GM18858 (cell line): ENCODE measurements around the gene TUBB.
"Not testable (repeated sequence)": the region's sequence is repeated elsewhere in the genome, so short reads cannot be mapped to it uniquely, and the experiment has no call there.

Experiments used
- ATAC-seq: cut with Tn5 transposase; IDR thresholded peaks from one replicate; pipeline ENCODE4 v1.9.1; 2021; ENCODE audit not compliant: unreplicated experiment

TUBB gene

DNA sequence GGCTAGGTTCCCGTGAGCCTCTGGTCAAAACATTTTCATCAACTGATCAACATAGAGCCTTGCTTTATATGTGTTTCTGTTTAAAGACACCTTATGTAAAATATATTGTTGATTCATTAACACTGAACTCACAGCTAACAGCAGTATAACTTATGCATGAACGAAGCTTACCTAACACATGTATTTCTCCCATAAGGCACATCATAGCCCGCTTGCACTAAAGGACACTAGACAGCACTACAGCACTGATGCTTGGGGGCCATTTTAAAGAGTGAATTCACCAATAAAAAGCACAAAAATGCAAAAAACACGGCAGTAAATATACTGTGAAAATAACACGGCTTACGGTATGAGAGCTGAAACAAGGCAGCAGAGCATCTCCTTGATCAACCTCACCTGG, 18.4 kb downstream of the TUBB start:
- ATAC-seq: no peak

DNA sequence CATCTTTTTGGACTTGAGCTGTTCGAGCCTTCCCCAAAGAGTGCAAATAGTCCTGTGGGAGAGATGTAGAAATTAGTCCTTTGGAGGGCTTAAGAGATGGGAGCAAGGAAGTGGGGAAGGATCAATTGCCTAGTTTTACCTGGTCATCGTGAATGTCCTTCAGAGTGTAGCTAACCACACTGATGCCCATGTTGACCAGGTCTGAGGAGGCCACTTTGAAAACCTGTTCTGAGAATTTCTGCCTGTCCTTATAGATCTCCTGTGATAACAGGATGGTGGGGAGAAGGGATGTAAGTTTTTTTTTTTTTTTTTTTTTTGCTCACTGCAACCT, 20.4 kb downstream of the TUBB start:
- ATAC-seq: no peak

DNA sequence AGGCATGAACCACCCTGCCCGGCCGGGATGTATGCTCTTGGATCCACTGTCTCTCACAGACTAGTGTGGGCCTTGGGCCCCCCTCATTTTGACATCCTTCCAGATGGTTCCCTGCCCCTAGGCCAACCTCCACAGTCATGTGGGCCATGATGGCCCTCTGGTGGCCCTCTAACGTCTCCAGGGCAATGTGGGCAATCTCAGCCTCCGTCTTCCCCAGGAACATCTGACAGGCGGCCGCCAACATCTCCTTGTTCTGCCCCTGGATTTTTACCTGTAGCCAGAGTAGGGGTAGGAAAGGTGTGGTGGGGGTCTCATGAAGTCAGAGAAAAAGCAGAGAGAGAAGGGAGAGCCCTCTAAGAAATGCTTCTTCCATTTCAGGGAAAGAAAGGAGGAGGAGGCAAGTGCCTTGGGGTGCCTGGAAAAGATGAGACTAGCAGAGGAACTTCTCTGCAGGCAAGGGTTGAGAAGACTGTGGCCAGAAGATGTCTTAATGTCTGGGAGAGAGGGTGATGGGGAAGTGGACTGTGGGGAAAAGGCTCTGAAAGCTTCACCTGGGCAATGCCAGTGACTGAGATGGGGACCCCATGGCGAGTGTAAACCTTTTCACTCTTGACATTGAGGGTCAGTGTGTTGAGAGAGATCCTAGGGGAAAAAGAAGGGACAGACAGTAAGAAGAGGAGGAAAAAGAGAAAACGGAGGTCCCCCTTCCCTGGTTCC, 21.1 kb downstream of the TUBB start:
- ATAC-seq: no peak

DNA sequence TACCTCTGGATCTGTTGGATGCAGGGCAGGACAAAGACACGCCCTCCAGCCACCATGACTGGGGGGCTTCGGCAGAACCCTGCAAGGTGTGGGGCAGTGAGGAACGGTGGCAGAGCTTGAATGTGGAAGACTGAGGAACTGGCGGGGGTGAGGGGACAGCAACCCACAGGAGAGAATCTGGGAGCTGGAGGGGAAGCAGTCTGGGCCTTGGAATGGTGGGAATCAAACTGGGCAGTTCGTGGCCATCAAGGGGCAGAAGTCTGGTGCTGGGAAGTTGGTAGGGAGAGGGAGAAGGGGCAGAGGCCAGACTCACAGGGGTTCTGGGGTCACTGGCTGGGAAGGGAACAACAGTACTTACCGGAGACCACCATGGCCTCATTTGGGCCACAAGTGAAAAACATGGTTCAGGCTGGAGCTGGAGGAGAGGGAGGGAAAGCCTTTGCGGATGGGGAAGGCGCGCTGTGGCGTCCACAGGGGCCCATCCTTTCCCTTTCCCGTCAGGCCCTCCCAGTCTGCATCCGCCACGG, 21.7 kb downstream of the TUBB start:
- no peak for ATAC-seq

DNA sequence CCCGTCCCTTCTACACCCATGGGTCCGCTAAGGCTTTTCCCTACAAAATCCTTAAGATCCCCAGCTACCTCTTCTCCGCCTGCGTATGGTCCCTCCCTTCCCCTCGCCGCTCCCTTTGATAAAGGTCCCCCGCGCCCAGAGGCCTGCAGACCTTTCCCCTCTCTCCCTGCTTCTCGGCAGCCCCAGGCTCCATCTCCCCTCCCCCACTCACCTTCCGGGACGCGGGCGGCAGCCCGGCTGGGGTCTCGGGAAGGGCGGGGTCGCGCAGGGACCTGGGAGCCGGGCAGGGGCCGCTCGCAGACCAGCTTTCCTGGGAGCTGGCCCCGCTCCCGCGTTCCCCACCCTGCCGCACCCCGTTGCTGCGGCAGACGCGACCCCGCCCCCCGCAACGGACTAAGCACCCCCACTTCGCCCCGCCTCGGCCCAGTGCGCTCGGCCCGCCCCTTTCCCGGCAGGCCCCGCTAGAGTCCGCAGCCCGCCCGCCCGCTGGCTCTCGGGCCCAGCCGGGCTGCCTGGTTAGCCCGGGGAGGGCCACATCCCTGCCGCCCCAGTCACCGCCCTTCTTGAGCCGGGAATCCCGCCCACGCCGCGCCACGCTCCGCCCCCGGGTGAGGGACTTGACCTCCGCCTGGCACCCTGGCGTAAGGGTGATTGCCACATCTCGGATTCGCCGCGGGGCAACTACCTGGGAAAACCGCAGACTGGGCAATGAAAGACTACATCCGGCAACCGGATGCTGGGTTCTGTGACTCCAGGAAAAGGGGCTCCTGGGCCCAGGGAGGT, 22.4 kb downstream of the TUBB start, which contains the start of gene FLOT1:
Gene FLOT1 (minus strand): TSS at position 372 of the 783 bp plus-strand sequence. CDS start 498 bp downstream, outside the sequence.
- no peak for ATAC-seq

DNA sequence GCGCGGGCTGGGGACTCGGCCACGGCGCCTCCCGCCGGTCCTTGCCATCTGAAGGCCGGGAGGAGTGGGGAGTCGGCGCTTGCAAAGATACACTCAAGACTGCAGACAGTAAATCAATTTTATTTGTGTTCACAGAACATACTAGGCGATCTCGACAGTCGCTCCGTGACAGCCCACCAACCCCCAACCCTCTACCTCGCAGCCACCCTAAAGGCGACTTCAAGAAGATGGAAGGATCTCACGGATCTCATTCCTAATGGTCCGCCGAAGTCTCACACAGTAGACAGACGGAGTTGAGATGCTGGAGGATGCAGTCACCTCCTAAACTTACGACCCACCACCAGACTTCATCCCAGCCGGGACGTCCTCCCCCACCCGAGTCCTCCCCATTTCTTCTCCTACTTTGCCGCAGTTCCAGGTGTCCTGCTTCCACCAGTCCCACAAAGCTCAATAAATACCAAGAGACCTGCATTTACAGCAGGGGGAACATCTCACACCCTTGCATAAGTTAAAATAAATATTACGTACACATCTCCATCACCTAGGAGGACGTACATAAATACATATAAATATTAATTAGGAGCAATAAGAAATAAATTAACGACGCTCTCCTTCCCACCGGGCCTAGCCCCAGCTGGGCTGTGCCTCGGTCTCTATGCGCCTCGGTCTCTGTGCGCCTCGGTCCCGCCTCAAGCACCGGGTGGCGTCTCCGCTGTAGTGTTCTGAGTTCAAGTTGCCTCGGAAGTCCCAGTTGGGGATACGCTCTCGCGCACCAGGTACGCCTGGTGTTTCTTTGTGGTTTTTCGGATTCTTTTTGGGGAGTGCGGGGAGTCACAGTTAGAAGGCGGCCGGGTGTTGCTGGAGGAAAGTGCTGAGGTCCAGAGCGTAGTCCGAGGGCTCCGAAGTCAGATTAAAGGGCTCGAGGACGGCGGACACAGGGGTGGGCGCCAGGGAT, 23.2 kb downstream of the TUBB start:
- no peak for ATAC-seq

DNA sequence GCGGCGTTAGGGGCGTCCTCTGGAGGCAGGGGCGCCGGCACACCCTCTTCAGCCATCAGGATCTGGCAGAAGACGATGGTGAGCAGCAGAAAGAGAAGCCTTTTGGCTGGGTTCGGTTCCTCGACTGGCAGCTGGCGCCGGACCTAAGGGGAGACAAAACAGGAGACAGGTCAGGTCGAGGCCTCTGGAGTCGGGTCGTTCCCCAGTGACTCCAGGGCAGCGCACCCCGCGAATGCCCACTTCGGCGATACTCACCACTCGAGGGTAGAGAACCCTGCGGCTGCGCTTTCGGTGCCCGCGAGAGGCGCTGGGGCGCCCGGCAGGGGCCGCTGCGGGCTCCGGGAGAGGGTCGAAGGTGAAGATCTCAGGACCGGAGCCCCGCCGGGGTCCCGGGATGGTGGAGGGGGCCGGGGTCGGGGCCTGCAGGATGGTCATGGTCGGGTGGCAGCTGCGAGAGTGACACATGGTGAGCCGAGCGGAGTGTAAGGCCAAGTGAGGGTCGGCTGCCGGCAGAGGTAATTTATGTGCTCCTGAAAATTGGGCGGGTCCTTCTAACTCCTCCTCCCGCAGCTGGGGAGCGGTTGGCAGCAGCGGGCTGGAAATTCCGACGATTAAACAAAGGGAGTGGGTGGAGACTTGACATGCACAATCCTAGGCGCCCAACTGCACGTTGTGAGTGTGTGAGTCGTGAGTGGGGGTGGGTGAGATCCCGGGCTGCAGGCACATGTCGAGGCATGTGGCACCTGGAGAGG, 24.1 kb downstream of the TUBB start, which contains the start of gene IER3:
Gene IER3 (minus strand): TSS at position 494 of the 752 bp plus-strand sequence. CDS start 29 bp downstream, at position 465.
- no peak for ATAC-seq

DNA sequence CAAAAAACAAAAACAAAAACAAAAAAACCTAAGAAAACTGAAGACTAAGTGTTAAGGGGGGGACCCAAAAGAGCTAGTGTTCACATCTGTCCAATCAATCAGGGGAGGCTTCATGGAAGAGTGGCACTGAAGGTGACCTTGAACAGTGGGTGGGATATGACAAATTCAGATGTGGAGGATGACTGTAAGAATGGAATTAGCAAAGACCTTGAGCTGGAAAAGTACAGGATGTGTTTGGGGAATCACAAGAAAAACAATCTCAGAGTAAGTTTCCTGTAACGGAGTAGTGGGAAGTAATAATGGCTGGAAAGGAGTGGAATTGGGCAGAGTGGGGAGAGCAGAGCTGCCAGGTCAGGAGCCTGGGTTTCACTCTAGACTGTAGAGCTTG, 27.1 kb downstream of the TUBB start:
- no peak for ATAC-seq

DNA sequence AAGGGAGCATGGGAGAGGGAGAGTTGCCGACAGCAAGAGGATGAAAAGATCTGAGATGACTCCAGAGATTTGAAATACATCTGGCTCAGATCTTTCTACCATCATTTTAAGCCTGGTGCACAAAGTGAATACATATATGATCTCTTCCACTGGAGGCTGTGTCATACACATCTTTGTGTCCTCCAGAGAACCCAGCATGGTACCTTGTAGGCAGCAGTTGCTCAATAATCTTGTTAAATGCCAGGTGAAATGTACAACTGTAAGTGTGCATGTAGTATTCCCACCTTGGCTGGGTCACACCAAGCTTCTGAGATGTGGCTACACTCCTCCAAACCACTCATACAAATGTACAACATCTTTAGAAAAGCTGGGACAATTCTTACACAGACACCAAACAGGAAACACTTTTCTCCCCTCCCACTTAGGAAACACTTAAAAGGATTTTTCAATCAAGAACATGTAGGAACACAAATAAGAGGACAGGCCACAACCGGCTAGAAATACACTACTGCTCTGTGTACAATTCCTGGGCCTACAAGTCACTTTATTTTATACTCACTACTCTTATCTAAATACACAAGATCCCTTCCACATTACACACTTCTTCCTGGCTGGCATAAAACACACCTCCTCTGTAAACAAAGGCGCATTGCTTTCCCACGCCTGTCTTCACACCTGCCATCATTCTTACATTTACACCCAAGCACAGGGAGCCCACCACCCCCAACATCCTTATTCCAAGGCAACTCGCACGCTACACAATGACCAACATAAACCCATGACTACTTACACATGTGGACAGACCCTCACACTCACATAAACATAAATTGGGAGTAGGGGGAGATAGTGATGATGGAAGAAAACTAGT, 28.0 kb downstream of the TUBB start:
- no peak for ATAC-seq

DNA sequence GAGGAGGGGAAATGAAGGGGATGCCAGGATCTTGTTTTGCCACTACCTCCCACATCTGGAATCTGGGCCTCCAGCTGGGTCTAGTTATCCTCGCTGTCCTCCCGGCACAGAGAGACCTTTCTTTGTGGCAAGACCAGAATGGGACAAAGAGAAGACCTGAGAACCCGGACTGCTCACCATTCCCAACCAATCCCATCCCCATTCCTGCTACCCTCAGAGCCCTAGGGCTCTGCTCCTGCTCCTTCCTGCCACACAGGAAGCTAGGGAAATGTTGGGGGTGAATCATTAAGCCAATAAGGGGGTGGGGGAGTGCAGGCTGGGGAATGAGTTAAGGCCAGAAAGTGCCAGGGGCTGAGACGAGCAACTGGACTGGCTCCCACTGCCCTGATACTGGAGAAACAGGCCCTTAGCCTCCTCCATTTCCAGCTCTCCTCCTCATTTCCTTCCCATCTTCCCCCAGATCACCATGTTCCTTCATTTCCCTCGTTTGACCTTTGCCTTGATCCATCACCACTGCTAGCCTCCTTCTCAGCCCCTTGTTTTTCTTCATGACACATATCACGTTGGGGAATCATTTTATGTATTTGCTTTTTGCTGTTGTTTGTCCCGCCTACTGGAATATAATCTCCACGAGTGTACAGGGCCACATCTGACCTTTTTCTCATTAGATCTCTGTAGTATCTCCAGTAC, 28.8 kb downstream of the TUBB start:
- no peak for ATAC-seq

DNA sequence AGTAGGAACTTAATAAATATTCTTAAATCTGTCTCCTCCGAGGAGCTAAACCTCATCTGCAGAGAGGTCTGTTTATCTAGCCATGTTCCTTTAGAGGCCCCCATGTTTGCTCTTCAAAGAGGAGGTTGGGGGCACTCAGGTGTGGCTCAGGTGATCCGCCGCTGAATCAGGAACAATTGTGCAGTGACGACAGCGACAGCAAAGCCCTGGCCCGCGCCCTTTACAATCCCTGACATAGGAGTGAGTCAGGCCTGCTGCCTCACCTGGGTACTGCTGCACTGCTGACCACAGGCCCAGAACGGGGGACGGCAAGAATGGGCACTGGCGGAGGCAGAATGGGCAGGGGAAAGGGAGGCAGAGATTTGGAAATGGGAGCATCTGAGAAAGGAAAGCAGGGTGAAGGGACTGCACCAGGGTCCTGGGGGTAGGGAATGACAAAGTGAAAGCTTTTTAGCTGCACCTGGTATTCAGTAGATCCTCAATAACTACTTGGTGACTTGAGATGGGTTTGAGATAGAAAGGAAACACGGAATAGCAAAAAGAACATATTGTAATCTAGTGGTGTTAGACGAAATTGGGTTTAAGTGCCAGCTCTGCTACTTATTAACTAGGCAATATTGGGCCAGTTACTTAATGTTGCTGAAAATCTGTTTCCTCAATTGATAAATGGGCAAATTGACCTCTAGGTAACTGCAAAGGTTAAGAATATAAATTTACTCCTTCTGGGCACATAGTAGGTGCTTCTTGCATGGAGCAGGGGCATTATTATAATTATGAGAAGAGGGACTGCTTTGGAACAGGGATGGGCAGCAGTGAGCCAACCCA, 29.6 kb downstream of the TUBB start:
- ATAC-seq: no peak

DNA sequence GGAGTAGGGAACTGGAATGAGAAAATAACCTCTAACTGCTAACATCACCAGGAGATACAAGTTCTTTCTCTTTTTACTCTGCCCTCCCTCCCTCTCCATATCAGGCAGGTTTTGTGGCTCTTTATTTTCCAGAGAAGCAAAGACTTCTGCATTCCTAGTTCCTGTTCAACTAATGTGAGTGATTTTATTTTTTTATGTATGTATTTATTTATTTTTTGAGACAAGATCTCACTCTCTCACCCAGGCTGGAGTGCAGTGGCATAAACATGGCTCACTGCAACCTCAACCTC, 30.2 kb downstream of the TUBB start:
- no peak for ATAC-seq

DNA sequence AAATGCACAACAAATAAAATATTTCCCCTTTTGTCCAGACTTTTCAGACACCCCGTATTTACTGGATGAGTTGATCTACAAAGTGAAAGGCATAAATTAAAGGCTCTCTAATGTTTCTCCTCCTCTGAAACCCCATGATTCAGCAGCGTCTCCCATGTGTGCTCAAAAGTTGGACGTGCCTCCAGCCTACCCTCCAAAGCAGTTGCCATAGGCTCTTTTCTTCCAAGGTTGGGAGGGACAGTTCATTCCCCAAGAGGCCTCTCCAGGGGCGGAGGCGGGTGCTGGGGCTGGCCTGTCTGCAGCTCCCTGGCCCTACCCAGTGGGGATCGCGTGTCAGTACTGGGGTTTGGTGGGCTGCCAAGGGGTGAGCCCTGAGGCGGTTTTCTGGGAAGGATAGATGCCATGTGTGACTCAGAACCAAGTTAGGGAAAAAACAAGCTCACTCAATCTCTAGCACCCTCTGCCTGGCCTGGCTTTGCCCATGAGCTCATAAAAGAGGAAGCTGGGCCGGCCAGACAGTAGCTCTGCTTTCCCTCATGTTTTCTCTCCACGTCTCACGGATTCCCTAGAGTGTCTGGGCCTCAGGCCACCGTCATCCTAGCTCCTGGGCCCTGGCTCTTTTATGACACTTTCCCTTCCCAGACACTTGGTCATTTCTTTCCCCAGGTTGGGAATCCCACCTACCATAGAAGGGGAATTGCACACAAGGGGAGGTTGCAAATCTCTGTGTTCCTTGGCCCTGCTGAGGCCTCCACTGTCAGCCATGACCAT, 32.2 kb downstream of the TUBB start:
- no peak for ATAC-seq

DNA sequence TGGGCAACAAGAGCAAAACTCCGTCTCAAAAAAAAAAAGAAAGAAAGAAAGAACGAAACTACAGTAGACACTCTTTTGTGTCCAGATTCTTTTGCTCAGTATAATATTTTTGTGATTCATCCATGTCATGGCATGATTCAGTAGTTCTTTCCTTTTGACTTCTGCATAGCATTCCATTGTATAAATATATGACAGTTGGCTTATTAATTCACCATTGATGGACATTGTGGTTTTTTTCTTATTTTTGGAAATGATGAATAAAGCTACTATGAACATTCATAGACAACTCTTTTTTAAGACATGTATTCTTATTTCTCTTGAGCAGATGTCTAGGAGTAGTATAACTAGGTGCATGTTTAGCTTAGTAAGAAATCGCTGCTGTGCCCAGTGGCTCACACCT, 34.5 kb downstream of the TUBB start:
- ATAC-seq: no peak

DNA sequence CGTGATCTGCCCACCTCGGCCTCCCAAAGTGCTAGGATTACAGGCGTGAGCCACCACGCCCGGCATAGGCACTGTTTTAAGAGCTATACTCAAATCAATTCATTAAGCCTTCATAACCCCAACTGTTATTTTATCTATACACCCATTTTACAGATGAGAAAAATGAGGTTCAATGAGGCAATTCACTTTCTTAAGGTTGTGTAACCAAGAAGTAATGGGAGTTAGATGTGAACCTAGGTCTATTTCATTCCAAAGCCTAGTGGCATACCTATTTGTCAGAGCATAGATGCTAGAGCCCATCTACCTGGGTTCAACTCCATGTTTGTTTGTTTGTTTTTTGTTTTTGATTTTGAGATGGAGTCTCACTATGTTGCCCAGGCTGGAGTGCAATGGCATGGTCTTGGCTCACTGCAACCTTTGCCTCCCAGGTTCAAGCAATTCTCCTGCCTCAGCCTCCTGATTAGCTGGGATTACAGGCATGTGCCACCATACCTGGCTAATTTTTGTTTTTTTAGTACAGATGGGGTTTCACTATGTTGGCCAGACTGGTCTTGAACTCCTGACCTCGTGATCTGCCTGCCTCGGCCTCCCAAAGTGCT, 36.4 kb downstream of the TUBB start:
- ATAC-seq: not testable (repeated sequence)

DNA sequence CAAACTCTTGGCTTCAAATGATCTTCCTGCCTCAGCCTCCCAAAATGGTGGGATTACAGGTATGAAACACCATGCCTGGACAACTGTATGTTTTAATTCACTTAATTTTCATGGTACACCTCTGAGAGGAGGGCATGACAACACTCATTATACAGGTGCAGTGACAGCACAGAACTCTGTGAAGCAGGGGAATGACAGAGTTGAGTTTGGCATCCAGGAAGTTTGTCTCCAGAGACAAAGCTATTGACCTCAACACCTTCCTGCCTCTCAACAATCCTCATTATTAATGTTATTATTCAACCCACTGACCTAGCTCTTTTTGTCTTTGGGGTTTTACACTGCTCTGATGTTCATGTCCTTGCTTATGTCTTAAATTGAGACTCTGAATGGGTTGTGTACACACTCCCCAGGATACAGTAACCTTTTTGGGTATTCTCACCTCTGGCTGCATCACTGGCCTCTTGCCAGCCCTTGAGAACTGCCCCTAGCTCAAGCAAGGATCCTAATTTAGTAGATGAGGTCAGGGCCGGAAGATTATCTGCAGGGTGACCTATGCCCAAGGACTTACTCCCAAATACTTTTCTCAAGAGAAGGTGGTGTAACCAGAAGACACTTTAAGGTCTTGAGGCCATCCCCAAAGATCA, 37.2 kb downstream of the TUBB start:
- ATAC-seq: no peak
